K562 (cell line): Measurements from ENCODE around the gene ALKBH4. TPM values are rescaled to one million over a fixed set of nuclear protein-coding genes. Genes with fewer than 3 reads are reported as not detected.

Source experiments
- ARID3A ChIP-seq: IDR thresholded peaks from 2 replicates; pipeline ENCODE4 v1.6.1; 2012; ENCODE audit warnings: low read depth, low read length, improper control_type of control experiment, borderline replicate concordance
- CBFB ChIP-seq: sonication (generic); formaldehyde crosslinking; IDR thresholded peaks from 2 replicates; pipeline ENCODE4 v1.4.0; 2020; ENCODE audit warnings: mild to moderate bottlenecking, missing genetic modification reagents
- CBX5 ChIP-seq: IDR thresholded peaks from 2 replicates; pipeline ENCODE4 v1.6.1; 2014; ENCODE audit warnings: low read depth, borderline replicate concordance
- DPF2 ChIP-seq: fragments of 450-650 bp; IDR thresholded peaks from 2 replicates; pipeline ENCODE4 v1.6.1; 2016
- GTF2A2 ChIP-seq: IDR thresholded peaks from 2 replicates; pipeline ENCODE4 v1.6.1; 2016; ENCODE audit warnings: mild to moderate bottlenecking, missing genetic modification characterization, missing compliant biosample characterization
- HSF4 ChIP-seq: fragments of 250-450 bp; sonication (Bioruptor Pico); IDR thresholded peaks from 2 replicates; pipeline ENCODE4 v2.1.2; 2022; ENCODE audit warnings: mild to moderate bottlenecking, moderate library complexity, borderline replicate concordance
- LARP7 ChIP-seq: fragments of 450-650 bp; IDR thresholded peaks from 2 replicates; pipeline ENCODE4 v1.6.1; 2016
- LEF1 ChIP-seq: fragments of 450-650 bp; IDR thresholded peaks from 2 replicates; pipeline ENCODE4 v1.6.1; 2016; ENCODE audit warnings: mild to moderate bottlenecking
- MIER1 ChIP-seq: fragments of 450-650 bp; IDR thresholded peaks from 2 replicates; pipeline ENCODE4 v1.6.1; 2016; ENCODE audit warnings: antibody characterized with exemption, mild to moderate bottlenecking, low read depth
- MNT ChIP-seq, 2 experiments: fragments of 450-650 bp; conservative IDR thresholded peaks; 2 replicates each; pipeline ENCODE4 v1.6.1; 2017; ENCODE audit warnings: mild to moderate bottlenecking in 2 of 2, moderate library complexity in 2 of 2
- NCOA4 ChIP-seq: fragments of 450-650 bp; IDR thresholded peaks from 2 replicates; pipeline ENCODE4 v1.6.1; 2018; ENCODE audit warnings: mild to moderate bottlenecking; ENCODE audit not compliant: partially characterized antibody
- POLR3A ChIP-seq: IDR thresholded peaks from 2 replicates; pipeline ENCODE4 v1.6.1; 2011; ENCODE audit warnings: borderline replicate concordance, mild to moderate bottlenecking, moderate library complexity; ENCODE audit not compliant: insufficient read length, insufficient read depth; ENCODE audit errors: extremely low read depth
- PYGO2 ChIP-seq: fragments of 450-650 bp; IDR thresholded peaks from 2 replicates; pipeline ENCODE4 v1.6.1; 2016; ENCODE audit warnings: mild to moderate bottlenecking, missing genetic modification characterization, moderate library complexity, missing compliant biosample characterization
- RBM15 ChIP-seq: fragments of 200-400 bp; formaldehyde crosslinking; IDR thresholded peaks from 2 replicates; pipeline ENCODE4 v1.6.1; 2018; ENCODE audit warnings: mild to moderate bottlenecking, low read length, moderate library complexity; ENCODE audit not compliant: insufficient read depth
- SREBF2 ChIP-seq: sonication (generic); formaldehyde crosslinking; IDR thresholded peaks from 2 replicates; pipeline ENCODE4 v1.4.0; 2020; ENCODE audit warnings: mild to moderate bottlenecking, missing genetic modification reagents
- SRSF9 ChIP-seq: fragments of 200-400 bp; formaldehyde crosslinking; IDR thresholded peaks from 2 replicates; pipeline ENCODE4 v1.6.1; 2017; ENCODE audit warnings: low read depth, low read length, borderline replicate concordance
- TCF7 ChIP-seq: sonication (generic); IDR thresholded peaks from 2 replicates; pipeline ENCODE4 v1.6.1; 2016; ENCODE audit warnings: antibody characterized with exemption, borderline replicate concordance
- TEAD1 ChIP-seq, 2 experiments: fragments of 450-650 bp in 1 of 2; sonication (generic) in 1 of 2; formaldehyde crosslinking; IDR thresholded peaks; 2 replicates each; pipeline versions ENCODE4 v1.4.0 to v1.8.0; 2020 to 2022; ENCODE audit warnings: mild to moderate bottlenecking in 2 of 2, missing genetic modification reagents in 1 of 2
- YBX1 ChIP-seq: fragments of 450-650 bp; IDR thresholded peaks from 2 replicates; pipeline ENCODE4 v1.7.1; 2016; ENCODE audit warnings: mild to moderate bottlenecking
- ZC3H4 ChIP-seq: sonication (generic); formaldehyde crosslinking; IDR thresholded peaks from 2 replicates; pipeline ENCODE4 v1.9.0; 2021; ENCODE audit warnings: missing genetic modification reagents, borderline replicate concordance
- ZNF197 ChIP-seq: fragments of 200-800 bp; sonication (Bioruptor generic); IDR thresholded peaks from 2 replicates; pipeline ENCODE4 v1.6.1; 2016; ENCODE audit warnings: low read depth, missing genetic modification characterization, missing compliant biosample characterization
- polyA plus RNA-seq, 8 experiments: library from polyadenylated mRNA; depleted of rRNA in 4 of 8; stranded (reverse) in 5 of 8; unstranded in 3 of 8; fragments of >200 nt; fragmentation: Nextera tagmentation in 2 of 8; fragmentation: Illumina TruSeq in 1 of 8; extraction: Ambion mirVana in 2 of 8; extraction: Trizol in 1 of 8; gene quantifications; 2 replicates each; pipeline versions ENCODE4 v1.2.1 to v1.2.3, GENCODE V29; 2011 to 2014; ENCODE audit warnings: inconsistent platforms in 1 of 8, missing spikeins in 1 of 8
- total RNA-seq, 7 experiments: library from RNA; depleted of rRNA in 6 of 7; stranded (reverse); fragments of >200 nt in 6 of 7; fragmentation: Illumina TruSeq in 2 of 7; extraction: Trizol in 2 of 7; gene quantifications; 2 replicates each; pipeline versions ENCODE4 v1.2.1 to v1.2.3, GENCODE V29; 2011 to 2021; ENCODE audit warnings: low replicate concordance in 1 of 7
- TF ChIP-seq, protein P1 (sequence below), 2 experiments: fragments of 450-650 bp in 1 of 2; sonication (generic) in 1 of 2; formaldehyde crosslinking; conservative IDR thresholded peaks; 2 replicates each; pipeline versions ENCODE4 v1.4.0 to v1.8.1; 2020 to 2022; ENCODE audit warnings: mild to moderate bottlenecking in 1 of 2, missing genetic modification reagents in 1 of 2
- TF ChIP-seq, protein P2 (sequence below): fragments of 250-450 bp; sonication (Bioruptor Pico); IDR thresholded peaks from 2 replicates; pipeline ENCODE4 v1.5.0; 2022; ENCODE audit warnings: mild to moderate bottlenecking

ALKBH4 gene
- total and polyA plus RNA-seq, 9 of the 15 experiments (the other 6 are each of a cell fraction or from before 2014, with no cell fraction given), result 4.6 to 21.4 (median 11.8) TPM

DNA sequence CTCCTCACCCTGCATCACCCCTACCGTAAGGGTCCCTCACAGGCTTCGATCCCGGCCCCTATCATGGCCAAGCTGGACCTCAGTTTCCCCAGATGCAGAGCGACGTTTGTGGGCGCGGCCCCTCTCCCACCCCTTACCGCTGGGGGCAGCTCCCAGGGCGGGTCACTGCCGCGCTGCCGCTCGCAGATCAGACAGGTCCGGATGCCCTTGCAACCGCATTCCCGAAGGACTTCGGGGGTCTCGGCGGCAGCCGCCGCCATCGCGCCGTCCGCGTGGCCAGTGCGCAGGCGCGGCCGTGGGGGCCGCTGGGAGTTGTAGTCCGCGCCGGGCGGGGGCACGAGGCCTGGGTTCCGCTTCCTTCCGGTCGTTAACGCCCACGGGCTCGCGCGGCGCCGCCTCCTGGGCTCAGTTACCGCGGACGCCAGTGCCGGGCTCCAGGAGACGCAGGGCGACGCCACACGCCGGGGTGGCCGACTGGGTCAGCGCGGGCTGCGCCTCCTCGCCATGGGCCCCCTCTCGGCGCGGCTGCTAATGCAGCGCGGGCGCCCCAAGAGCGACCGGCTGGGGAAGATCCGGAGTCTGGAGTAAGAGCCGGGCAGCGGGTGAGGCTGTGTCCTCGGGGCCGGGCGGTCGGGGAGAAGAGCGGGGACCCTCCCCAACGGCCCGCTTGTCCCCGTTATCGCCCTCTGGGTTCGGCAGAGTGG is at the start of gene ALKBH4, which contains the start of gene LRWD1 (continued):
- TF ChIP-seq CBFB (peak; percentile 84), SRSF9 (no peak), NCOA4 (no peak), SREBF2 (CRISPR knock-in tag) (no peak), MNT (conservative IDR thresholded peaks at IDR 0.05) (peak; percentile 95 to 99), PYGO2 (no peak), HSF4 (CRISPR knock-in tag) (no peak), POLR3A (no peak), DPF2 (0 out of 2 replicates have a peak, but pooled peaks have one; percentile 47), MIER1 (no peak; the same call in 1 of the 2 replicates), TCF7 (peak; percentile 63), LARP7 (no peak), YBX1 (no peak), CBX5 (no peak), ARID3A (no peak), RBM15 (no peak), ZC3H4 (CRISPR knock-in tag) (no peak), GTF2A2 (tag) (no peak), LEF1 (no peak), ZNF197 (CRISPR knock-in tag) (no peak), TEAD1 (CRISPR knock-in tag; IDR thresholded peaks at IDR 0.05) (peak in 1 of 2 experiments; percentile 94; a peak in 2 of 4 replicates)
- TF ChIP-seq, protein P1, sequence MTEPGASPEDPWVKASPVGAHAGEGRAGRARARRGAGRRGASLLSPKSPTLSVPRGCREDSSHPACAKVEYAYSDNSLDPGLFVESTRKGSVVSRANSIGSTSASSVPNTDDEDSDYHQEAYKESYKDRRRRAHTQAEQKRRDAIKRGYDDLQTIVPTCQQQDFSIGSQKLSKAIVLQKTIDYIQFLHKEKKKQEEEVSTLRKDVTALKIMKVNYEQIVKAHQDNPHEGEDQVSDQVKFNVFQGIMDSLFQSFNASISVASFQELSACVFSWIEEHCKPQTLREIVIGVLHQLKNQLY (CRISPR knock-in tag; conservative IDR thresholded peaks at IDR 0.05), result no peak
- TF ChIP-seq, protein P2, sequence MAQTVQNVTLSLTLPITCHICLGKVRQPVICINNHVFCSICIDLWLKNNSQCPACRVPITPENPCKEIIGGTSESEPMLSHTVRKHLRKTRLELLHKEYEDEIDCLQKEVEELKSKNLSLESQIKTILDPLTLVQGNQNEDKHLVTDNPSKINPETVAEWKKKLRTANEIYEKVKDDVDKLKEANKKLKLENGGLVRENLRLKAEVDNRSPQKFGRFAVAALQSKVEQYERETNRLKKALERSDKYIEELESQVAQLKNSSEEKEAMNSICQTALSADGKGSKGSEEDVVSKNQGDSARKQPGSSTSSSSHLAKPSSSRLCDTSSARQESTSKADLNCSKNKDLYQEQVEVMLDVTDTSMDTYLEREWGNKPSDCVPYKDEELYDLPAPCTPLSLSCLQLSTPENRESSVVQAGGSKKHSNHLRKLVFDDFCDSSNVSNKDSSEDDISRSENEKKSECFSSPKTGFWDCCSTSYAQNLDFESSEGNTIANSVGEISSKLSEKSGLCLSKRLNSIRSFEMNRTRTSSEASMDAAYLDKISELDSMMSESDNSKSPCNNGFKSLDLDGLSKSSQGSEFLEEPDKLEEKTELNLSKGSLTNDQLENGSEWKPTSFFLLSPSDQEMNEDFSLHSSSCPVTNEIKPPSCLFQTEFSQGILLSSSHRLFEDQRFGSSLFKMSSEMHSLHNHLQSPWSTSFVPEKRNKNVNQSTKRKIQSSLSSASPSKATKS (CRISPR knock-in tag), result no peak
